Fibroblast of lung (primary cell): ENCODE measurements around the gene TPSD1. TPM values are rescaled to one million over a fixed set of nuclear protein-coding genes. Genes with fewer than 3 reads are reported as not detected.

Experiments
- DNase-seq, 2 donors: peaks; one replicate each; pipeline versions ENCODE4 v3.0.0 to v3.0.0-alpha.2; 2010; ENCODE audit warnings: low read depth in 2 of 2
- H2AFZ ChIP-seq: 2 replicates; pipeline ENCODE4 v1.5.1; 2012; ENCODE audit warnings: low read length, control low read depth, inconsistent platforms
- H3K27ac ChIP-seq: 2 replicates; pipeline ENCODE4 v1.5.1; 2011; ENCODE audit warnings: low read length, control low read depth; ENCODE audit not compliant: insufficient read depth
- H3K27me3 ChIP-seq: 2 replicates; pipeline ENCODE4 v1.5.1; 2011; ENCODE audit warnings: mild to moderate bottlenecking, low read length; ENCODE audit not compliant: control insufficient read depth, insufficient read depth
- H3K36me3 ChIP-seq: 2 replicates; pipeline ENCODE4 v1.5.1; 2011; ENCODE audit warnings: low read length; ENCODE audit not compliant: control insufficient read depth, insufficient read depth
- H3K4me1 ChIP-seq: 2 replicates; pipeline ENCODE4 v1.5.1; 2011; ENCODE audit warnings: low read length; ENCODE audit not compliant: control insufficient read depth, insufficient read depth; ENCODE audit errors: extremely low read depth
- H3K4me2 ChIP-seq: 2 replicates; pipeline ENCODE4 v1.5.1; 2011; ENCODE audit warnings: low read length, control low read depth; ENCODE audit not compliant: insufficient read depth; ENCODE audit errors: extremely low read depth
- H3K4me3 ChIP-seq, 4 experiments: fragments of 200-600 bp in 1 of 4; sonication (generic) in 1 of 4; replicated peaks in 1 of 4; 2 replicates each; pipeline ENCODE4 v1.5.1; 2011 to 2016; ENCODE audit warnings: low read length in 4 of 4, low read depth in 3 of 4, mild to moderate bottlenecking in 3 of 4, control low read depth in 2 of 4, inconsistent platforms in 1 of 4, mixed read lengths in 1 of 4; ENCODE audit not compliant: insufficient read depth in 1 of 4; ENCODE audit errors: control extremely low read depth in 1 of 4
- H3K79me2 ChIP-seq: 2 replicates; pipeline ENCODE4 v1.5.1; 2012; ENCODE audit warnings: mild to moderate bottlenecking, low read length, inconsistent platforms; ENCODE audit not compliant: control insufficient read depth, insufficient read depth
- H3K9ac ChIP-seq: 2 replicates; pipeline ENCODE4 v1.5.1; 2011; ENCODE audit warnings: mild to moderate bottlenecking, low read length, control low read depth; ENCODE audit not compliant: insufficient read depth
- H3K9me3 ChIP-seq: 2 replicates; pipeline ENCODE4 v1.5.1; 2012; ENCODE audit warnings: low read depth, low read length; ENCODE audit not compliant: control insufficient read depth, insufficient read depth
- H4K20me1 ChIP-seq: 2 replicates; pipeline ENCODE4 v1.5.1; 2011; ENCODE audit warnings: low read length; ENCODE audit not compliant: control insufficient read depth, insufficient read depth; ENCODE audit errors: extremely low read depth
- EZH2 ChIP-seq: IDR thresholded peaks from 2 replicates; pipeline ENCODE4 v1.5.1; 2012; ENCODE audit warnings: low read length, control low read depth, mild to moderate bottlenecking; ENCODE audit errors: missing control alignments
- polyA plus RNA-seq, 2 donors: library from polyadenylated mRNA; depleted of rRNA in 1 of 2; stranded (reverse) in 1 of 2; unstranded in 1 of 2; fragments of >200 nt; gene quantifications; 2 replicates each; pipeline ENCODE4 v1.2.1, GENCODE V29; 2011 to 2012; ENCODE audit warnings: missing spikeins in 1 of 2
- total RNA-seq: library from RNA; depleted of rRNA; stranded (reverse); fragments of >200 nt; gene quantifications from 2 replicates; pipeline ENCODE4 v1.2.1, GENCODE V29; 2014
- TF ChIP-seq, protein P1 (sequence below), 2 donors: IDR thresholded peaks in 1 of 2; conservative IDR thresholded peaks in 1 of 2; 1 replicate in 1 of 2; 2 replicates in 1 of 2; pipeline ENCODE4 v1.5.1; 2011 to 2012; ENCODE audit warnings: low read length in 2 of 2, control low read depth in 1 of 2, inconsistent platforms in 1 of 2, low read depth in 1 of 2, mild to moderate bottlenecking in 1 of 2

TPSD1 gene
- total and polyA plus RNA-seq, 2 donors (not counting 1 experiment from before 2014, with no cell fraction given), result not detected

DNA sequence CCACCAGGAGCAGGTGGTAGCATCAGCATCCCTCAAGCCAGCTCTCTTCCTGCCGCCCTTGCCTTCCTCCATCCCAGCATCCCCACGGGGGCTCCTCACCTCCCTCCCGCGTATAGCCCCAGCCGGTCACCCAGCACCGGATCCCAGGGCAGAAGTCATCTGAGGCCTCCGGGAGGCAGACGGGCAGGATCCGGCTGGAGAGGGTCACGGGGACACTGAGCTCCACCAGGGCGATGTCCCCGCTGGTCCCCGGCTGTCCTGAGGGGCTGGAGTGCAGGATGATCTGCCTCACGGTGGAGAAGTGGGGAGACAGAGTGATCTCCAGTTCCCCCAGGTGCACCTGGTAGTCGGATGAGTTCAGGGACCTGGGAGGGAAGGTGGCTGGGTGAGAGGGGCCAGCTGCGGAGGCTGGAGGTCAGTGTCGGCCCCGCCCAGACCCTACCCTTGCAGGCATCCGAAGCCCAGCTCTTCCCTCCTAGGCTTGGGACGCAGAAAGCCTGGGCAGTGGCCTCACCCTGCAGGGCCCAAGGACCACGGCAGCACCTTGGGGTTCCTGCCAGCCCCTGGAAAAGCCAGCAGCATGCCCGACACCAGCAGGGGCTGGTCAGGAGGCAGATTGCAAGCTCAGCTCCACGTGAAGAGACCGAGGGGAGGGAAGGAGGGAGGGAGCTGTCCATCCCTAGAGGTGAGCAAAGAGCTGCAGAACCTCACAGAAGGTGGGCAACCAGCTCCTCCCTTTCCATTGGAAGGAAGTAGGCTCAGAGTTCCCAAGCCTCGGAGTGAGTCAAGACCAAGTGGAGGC lies 33.1 kb upstream of the TPSD1 start:
- H3K9me3 ChIP-seq, result no peaks in the 10 kb centered on the region
- H3K36me3 ChIP-seq, result no peaks in the 10 kb centered on the region
- no peaks in the 10 kb centered on the region for H3K79me2 ChIP-seq
- H3K4me2 ChIP-seq, result no peak overlapping the region
- no peak overlapping the region for H3K27ac ChIP-seq
- H2AFZ ChIP-seq, result no peak overlapping the region
- H3K4me3 ChIP-seq, result no peak overlapping the region
- DNase-seq, result no peak
- TF ChIP-seq EZH2, result no peak
- TF ChIP-seq, protein P1, sequence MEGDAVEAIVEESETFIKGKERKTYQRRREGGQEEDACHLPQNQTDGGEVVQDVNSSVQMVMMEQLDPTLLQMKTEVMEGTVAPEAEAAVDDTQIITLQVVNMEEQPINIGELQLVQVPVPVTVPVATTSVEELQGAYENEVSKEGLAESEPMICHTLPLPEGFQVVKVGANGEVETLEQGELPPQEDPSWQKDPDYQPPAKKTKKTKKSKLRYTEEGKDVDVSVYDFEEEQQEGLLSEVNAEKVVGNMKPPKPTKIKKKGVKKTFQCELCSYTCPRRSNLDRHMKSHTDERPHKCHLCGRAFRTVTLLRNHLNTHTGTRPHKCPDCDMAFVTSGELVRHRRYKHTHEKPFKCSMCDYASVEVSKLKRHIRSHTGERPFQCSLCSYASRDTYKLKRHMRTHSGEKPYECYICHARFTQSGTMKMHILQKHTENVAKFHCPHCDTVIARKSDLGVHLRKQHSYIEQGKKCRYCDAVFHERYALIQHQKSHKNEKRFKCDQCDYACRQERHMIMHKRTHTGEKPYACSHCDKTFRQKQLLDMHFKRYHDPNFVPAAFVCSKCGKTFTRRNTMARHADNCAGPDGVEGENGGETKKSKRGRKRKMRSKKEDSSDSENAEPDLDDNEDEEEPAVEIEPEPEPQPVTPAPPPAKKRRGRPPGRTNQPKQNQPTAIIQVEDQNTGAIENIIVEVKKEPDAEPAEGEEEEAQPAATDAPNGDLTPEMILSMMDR (conservative IDR thresholded peaks at IDR 0.05 in 1 of 2, IDR thresholded peaks at IDR 0.05 in 1 of 2; ENCODE audit: low read depth in 1 of 2, low read length in 2 of 2), result no peak
- no peaks in the 10 kb centered on the region for H3K27me3 ChIP-seq
- H4K20me1 ChIP-seq, result no peaks in the 10 kb centered on the region
- no peak overlapping the region for H3K9ac ChIP-seq
- no peaks in the 10 kb centered on the region for H3K4me1 ChIP-seq

DNA sequence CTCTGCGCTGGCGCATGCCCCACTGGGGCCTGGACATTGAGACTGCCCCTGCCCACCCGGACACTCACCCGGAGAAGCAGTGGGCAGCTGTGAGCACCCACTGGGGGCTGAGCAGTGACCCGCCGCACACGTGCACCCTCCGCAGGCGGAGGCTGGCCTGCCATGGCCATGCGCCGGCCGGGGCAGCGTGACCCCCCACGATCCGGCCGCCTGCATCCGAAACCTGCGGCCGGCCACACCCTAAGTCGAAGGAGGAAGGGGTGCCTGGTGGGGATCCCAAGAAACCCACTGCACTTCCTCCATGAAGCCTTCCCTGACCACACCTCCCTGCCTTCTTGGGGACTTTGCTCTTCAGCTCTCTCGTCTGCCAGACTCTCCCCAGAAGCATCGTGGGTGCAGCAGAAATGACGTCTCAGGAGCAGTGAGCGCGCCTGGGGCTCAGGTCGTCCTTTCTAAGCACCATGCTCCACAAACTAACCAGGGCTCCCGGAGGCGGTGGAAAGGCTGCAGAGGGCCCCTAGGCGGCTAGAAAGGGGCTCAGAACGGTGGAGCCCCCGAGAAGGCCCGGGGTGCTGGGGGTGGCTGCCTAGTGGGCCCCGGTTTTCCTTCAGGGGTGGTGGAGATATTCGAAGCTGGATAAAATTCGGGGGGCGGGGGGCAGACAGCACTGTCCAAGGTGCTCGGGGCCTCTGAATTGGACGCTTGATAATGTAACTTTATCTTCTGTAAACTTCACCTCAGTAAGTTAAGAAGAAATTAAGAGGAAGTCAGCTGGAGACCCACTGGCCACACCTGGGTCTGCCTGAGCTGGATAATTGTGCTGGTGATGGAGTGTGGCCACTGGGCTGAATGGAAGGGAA lies 32.3 kb upstream of the TPSD1 start:
- H3K27me3 ChIP-seq, result no peaks in the 10 kb centered on the region
- no peaks in the 10 kb centered on the region for H3K4me1 ChIP-seq
- H3K9me3 ChIP-seq, result no peaks in the 10 kb centered on the region
- H3K4me3 ChIP-seq, result no peak overlapping the region
- H4K20me1 ChIP-seq, result no peaks in the 10 kb centered on the region
- no peak overlapping the region for H3K9ac ChIP-seq
- no peak overlapping the region for H3K27ac ChIP-seq
- H3K36me3 ChIP-seq, result no peaks in the 10 kb centered on the region
- H3K79me2 ChIP-seq, result no peaks in the 10 kb centered on the region
- TF ChIP-seq, protein P1 (conservative IDR thresholded peaks at IDR 0.05 in 1 of 2, IDR thresholded peaks at IDR 0.05 in 1 of 2; ENCODE audit: low read depth in 1 of 2, low read length in 2 of 2), result no peak
- TF ChIP-seq EZH2, result no peak
- H2AFZ ChIP-seq, result no peak overlapping the region
- no peak overlapping the region for H3K4me2 ChIP-seq
- no peak for DNase-seq

GRCh38 chr16:1224558-1224957 lies 31.3 kb upstream of the TPSD1 start:
- Histone ChIP-seq H3K4me1 (no peaks in the 10 kb centered on the region), H3K9ac (no peak overlapping the region), H3K4me3 (no peak overlapping the region), H3K27ac (no peak overlapping the region), H3K79me2 (no peaks in the 10 kb centered on the region), H3K27me3 (no peaks in the 10 kb centered on the region), H4K20me1 (no peaks in the 10 kb centered on the region), H3K9me3 (no peaks in the 10 kb centered on the region), H3K4me2 (no peak overlapping the region), H3K36me3 (no peaks in the 10 kb centered on the region), H2AFZ (no peak overlapping the region)
- no peak for DNase-seq
- TF ChIP-seq, protein P1 (conservative IDR thresholded peaks at IDR 0.05 in 1 of 2, IDR thresholded peaks at IDR 0.05 in 1 of 2; ENCODE audit: low read depth in 1 of 2, low read length in 2 of 2), result no peak
- no peak for TF ChIP-seq EZH2
